ENCODE measurements around the gene SGSM2.

Gene SGSM2

DNA sequence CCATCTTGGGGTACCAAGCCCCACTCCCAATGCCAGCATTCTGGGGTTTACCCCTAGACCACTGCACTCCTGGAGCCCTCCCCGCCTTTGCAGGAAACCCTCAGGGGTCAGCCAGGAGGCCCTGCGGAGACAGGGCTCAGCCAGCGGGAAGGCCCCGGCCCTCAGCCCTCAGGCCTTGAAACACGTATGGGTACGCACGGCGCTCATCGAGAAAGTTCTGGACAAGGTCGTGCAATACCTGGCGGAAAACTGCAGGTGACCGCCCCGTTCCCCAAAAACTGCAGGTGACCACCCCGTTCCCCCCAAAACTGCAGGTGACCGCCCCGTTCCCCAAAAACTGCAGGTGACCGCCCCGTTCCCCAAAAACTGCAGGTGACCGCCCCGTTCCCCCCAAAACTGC is 24.7 kb downstream of the SGSM2 start:
- no peaks in the 10 kb centered on the region for H3K4me1 ChIP-seq (ENCODE audit: control extremely low read depth in 1 of 4, control insufficient read depth in 4 of 4, insufficient read depth in 4 of 4, low read length in 3 of 4)
- H3K9me3 ChIP-seq (ENCODE audit: control extremely low read depth in 1 of 5, control insufficient read depth in 4 of 5, insufficient read depth in 2 of 5, low read depth in 1 of 5, low read length in 4 of 5), result no peaks in the 10 kb centered on the region
- H3K4me3 ChIP-seq (ENCODE audit: control insufficient read depth in 1 of 7, extremely low read depth in 1 of 7, insufficient read depth in 4 of 7, low read depth in 2 of 7, low read length in 6 of 7), result no peak overlapping the region
- H3K36me3 ChIP-seq (ENCODE audit: control insufficient read depth in 4 of 4, insufficient read depth in 4 of 4, low read length in 3 of 4), result peaks cover 3 to 65% (median 45%) of the 10 kb centered on the region in 4 experiments
- ChIA-PET POLR2A (no interaction called here), CTCF (interaction anchor here (4.5 kb wide), 1 partner anchor 10 kb away, joined by 21 read pairs; no protein-coding TSS in a partner anchor)
- H3K27ac ChIP-seq (ENCODE audit: insufficient read depth in 1 of 2, low read depth in 1 of 2, low read length in 2 of 2, poor library complexity in 1 of 2, severe bottlenecking in 2 of 2), result no peak overlapping the region
- WGBS (ENCODE audit: insufficient coverage), result 98% methylated on average over 20 of the region's 20 CpGs
- no peak for DNase-seq
- no peaks in the 10 kb centered on the region for H3K27me3 ChIP-seq (replicated peaks in 2 of 5; ENCODE audit: control insufficient read depth in 4 of 5, insufficient read depth in 5 of 5, low read length in 4 of 5)

- WGBS (ENCODE audit: insufficient coverage), result 91% methylated on average over 17 of the region's 19 CpGs
- H3K9me3 ChIP-seq (ENCODE audit: control extremely low read depth in 1 of 5, control insufficient read depth in 4 of 5, insufficient read depth in 2 of 5, low read depth in 1 of 5, low read length in 4 of 5), result no peaks in the 10 kb centered on the region
- no peaks in the 10 kb centered on the region for H3K27me3 ChIP-seq (replicated peaks in 2 of 5; ENCODE audit: control insufficient read depth in 4 of 5, insufficient read depth in 5 of 5, low read length in 4 of 5)
- peaks cover 3 to 64% (median 46%) of the 10 kb centered on the region in 4 experiments for H3K36me3 ChIP-seq (ENCODE audit: control insufficient read depth in 4 of 4, insufficient read depth in 4 of 4, low read length in 3 of 4)
- ChIA-PET POLR2A (no interaction called here), CTCF (interaction anchor here (4.5 kb wide), 1 partner anchor 10 kb away, joined by 21 read pairs; no protein-coding TSS in a partner anchor)
- no peak for DNase-seq
- H3K4me3 ChIP-seq (ENCODE audit: control insufficient read depth in 1 of 7, extremely low read depth in 1 of 7, insufficient read depth in 4 of 7, low read depth in 2 of 7, low read length in 6 of 7), result no peak overlapping the region
- H3K4me1 ChIP-seq (ENCODE audit: control extremely low read depth in 1 of 4, control insufficient read depth in 4 of 4, insufficient read depth in 4 of 4, low read length in 3 of 4), result no peaks in the 10 kb centered on the region
- H3K27ac ChIP-seq (ENCODE audit: insufficient read depth in 1 of 2, low read depth in 1 of 2, low read length in 2 of 2, poor library complexity in 1 of 2, severe bottlenecking in 2 of 2), result no peak overlapping the region
Measured at GRCh38 chr17:2362416-2362815, 25.1 kb downstream of the SGSM2 start.

- no peaks in the 10 kb centered on the region for H3K9me3 ChIP-seq (ENCODE audit: control extremely low read depth in 1 of 5, control insufficient read depth in 4 of 5, insufficient read depth in 2 of 5, low read depth in 1 of 5, low read length in 4 of 5)
- H3K36me3 ChIP-seq (ENCODE audit: control insufficient read depth in 4 of 4, insufficient read depth in 4 of 4, low read length in 3 of 4), result peaks cover 3 to 66% (median 50%) of the 10 kb centered on the region in 4 experiments
- WGBS (ENCODE audit: insufficient coverage), result 97% methylated on average over 12 of the region's 14 CpGs
- no peak for DNase-seq
- no peaks in the 10 kb centered on the region for H3K27me3 ChIP-seq (replicated peaks in 2 of 5; ENCODE audit: control insufficient read depth in 4 of 5, insufficient read depth in 5 of 5, low read length in 4 of 5)
- H3K27ac ChIP-seq (ENCODE audit: insufficient read depth in 1 of 2, low read depth in 1 of 2, low read length in 2 of 2, poor library complexity in 1 of 2, severe bottlenecking in 2 of 2), result no peak overlapping the region
- no peak overlapping the region for H3K4me3 ChIP-seq (ENCODE audit: control insufficient read depth in 1 of 7, extremely low read depth in 1 of 7, insufficient read depth in 4 of 7, low read depth in 2 of 7, low read length in 6 of 7)
- ChIA-PET CTCF (interaction anchor here (0.8 to 4.5 kb wide), 3 partner anchors 10 to 227 kb away, joined by 3 to 21 read pairs (median 5); no protein-coding TSS in a partner anchor), POLR2A (no interaction called here)
- no peaks in the 10 kb centered on the region for H3K4me1 ChIP-seq (ENCODE audit: control extremely low read depth in 1 of 4, control insufficient read depth in 4 of 4, insufficient read depth in 4 of 4, low read length in 3 of 4)
Measured at GRCh38 chr17:2362881-2363280, 25.6 kb downstream of the SGSM2 start.

GRCh38 chr17:2363318-2363717 is 26.0 kb downstream of the SGSM2 start:
- Histone ChIP-seq H3K27me3 (replicated peaks in 2 of 5; ENCODE audit: control insufficient read depth in 4 of 5, insufficient read depth in 5 of 5, low read length in 4 of 5) (no peaks in the 10 kb centered on the region), H3K4me3 (ENCODE audit: control insufficient read depth in 1 of 7, extremely low read depth in 1 of 7, insufficient read depth in 4 of 7, low read depth in 2 of 7, low read length in 6 of 7) (no peak overlapping the region), H3K27ac (ENCODE audit: insufficient read depth in 1 of 2, low read depth in 1 of 2, low read length in 2 of 2, poor library complexity in 1 of 2, severe bottlenecking in 2 of 2) (no peak overlapping the region), H3K36me3 (ENCODE audit: control insufficient read depth in 4 of 4, insufficient read depth in 4 of 4, low read length in 3 of 4) (peaks cover 3 to 67% (median 51%) of the 10 kb centered on the region in 4 experiments), H3K9me3 (ENCODE audit: control extremely low read depth in 1 of 5, control insufficient read depth in 4 of 5, insufficient read depth in 2 of 5, low read depth in 1 of 5, low read length in 4 of 5) (no peaks in the 10 kb centered on the region), H3K4me1 (ENCODE audit: control extremely low read depth in 1 of 4, control insufficient read depth in 4 of 4, insufficient read depth in 4 of 4, low read length in 3 of 4) (no peaks in the 10 kb centered on the region)
- POLR2A ChIA-PET, result no interaction called here
- 97% methylated on average over 20 of the region's 21 CpGs for WGBS (ENCODE audit: insufficient coverage)
- DNase-seq, result no peak
- CTCF ChIA-PET, result interaction anchor here (0.8 to 4.5 kb wide), 4 partner anchors 11 to 228 kb away, joined by 3 to 21 read pairs (median 5); no protein-coding TSS in a partner anchor

DNA sequence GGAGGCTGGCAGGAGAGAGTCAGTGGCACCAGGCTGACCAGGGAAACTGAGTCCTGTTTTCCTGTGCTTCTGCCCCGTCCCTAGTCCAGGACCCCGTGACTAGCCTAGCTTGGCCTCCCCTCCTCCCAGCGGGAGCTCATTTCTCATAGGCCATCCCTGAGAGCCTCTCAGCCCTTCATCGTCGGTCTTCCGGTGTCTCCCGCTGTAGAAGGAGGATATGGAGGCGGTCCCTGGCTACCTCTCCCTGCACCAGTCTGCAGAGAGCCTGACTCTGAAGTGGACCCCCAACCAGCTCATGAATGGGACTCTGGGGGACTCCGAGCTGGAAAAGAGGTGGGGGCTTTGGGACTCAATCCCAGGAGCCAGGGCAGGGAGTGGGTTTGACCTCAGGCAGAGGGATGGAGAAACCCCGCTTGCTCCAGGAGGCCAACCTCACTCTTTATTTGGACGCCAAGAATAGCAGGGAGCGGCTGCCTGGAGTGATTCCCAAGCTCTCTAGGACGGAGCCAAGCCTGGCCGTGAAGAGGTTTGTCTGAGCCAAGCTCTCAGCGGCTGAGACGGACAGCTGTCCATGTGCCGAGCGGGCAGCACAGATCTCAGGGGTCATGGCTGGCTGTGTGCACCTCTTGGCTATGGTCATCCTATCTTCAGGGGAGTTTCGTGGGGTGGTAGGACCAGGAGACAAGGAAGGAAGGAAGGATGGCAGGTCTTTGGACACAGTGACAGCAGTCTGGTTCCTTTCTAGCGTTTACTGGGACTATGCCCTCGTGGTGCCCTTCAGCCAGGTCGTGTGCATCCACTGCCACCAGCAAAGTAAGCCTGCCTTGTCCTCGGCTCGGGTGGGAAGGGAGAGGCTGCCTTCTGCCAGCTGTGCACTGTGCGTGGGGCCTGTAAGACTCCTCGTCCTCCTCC is 26.8 kb downstream of the SGSM2 start:
- no peak overlapping the region for H3K4me3 ChIP-seq (ENCODE audit: control insufficient read depth in 1 of 7, extremely low read depth in 1 of 7, insufficient read depth in 4 of 7, low read depth in 2 of 7, low read length in 6 of 7)
- ChIA-PET CTCF (interaction anchor here (0.8 to 4.5 kb wide), 4 partner anchors 12 to 229 kb away, joined by 3 to 21 read pairs (median 5); no protein-coding TSS in a partner anchor), POLR2A (no interaction called here)
- peaks cover 3 to 69% (median 52%) of the 10 kb centered on the region in 4 experiments for H3K36me3 ChIP-seq (ENCODE audit: control insufficient read depth in 4 of 4, insufficient read depth in 4 of 4, low read length in 3 of 4)
- no peaks in the 10 kb centered on the region for H3K9me3 ChIP-seq (ENCODE audit: control extremely low read depth in 1 of 5, control insufficient read depth in 4 of 5, insufficient read depth in 2 of 5, low read depth in 1 of 5, low read length in 4 of 5)
- no peak for DNase-seq
- no peak overlapping the region for H3K27ac ChIP-seq (ENCODE audit: insufficient read depth in 1 of 2, low read depth in 1 of 2, low read length in 2 of 2, poor library complexity in 1 of 2, severe bottlenecking in 2 of 2)
- H3K4me1 ChIP-seq (ENCODE audit: control extremely low read depth in 1 of 4, control insufficient read depth in 4 of 4, insufficient read depth in 4 of 4, low read length in 3 of 4), result peaks cover 0 to 6% (median 2%) of the 10 kb centered on the region in 4 experiments
- H3K27me3 ChIP-seq (replicated peaks in 2 of 5; ENCODE audit: control insufficient read depth in 4 of 5, insufficient read depth in 5 of 5, low read length in 4 of 5), result no peaks in the 10 kb centered on the region
- WGBS (ENCODE audit: insufficient coverage), result 98% methylated on average over 21 of the region's 26 CpGs

- Histone ChIP-seq H3K36me3 (ENCODE audit: control insufficient read depth in 4 of 4, insufficient read depth in 4 of 4, low read length in 3 of 4) (peaks cover 3 to 67% (median 50%) of the 10 kb centered on the region in 4 experiments), H3K4me1 (ENCODE audit: control extremely low read depth in 1 of 4, control insufficient read depth in 4 of 4, insufficient read depth in 4 of 4, low read length in 3 of 4) (peaks cover 0 to 8% (median 2%) of the 10 kb centered on the region in 4 experiments), H3K27ac (ENCODE audit: insufficient read depth in 1 of 2, low read depth in 1 of 2, low read length in 2 of 2, poor library complexity in 1 of 2, severe bottlenecking in 2 of 2) (no peak overlapping the region), H3K27me3 (replicated peaks in 2 of 5; ENCODE audit: control insufficient read depth in 4 of 5, insufficient read depth in 5 of 5, low read length in 4 of 5) (no peaks in the 10 kb centered on the region), H3K4me3 (ENCODE audit: control insufficient read depth in 1 of 7, extremely low read depth in 1 of 7, insufficient read depth in 4 of 7, low read depth in 2 of 7, low read length in 6 of 7) (no peak overlapping the region), H3K9me3 (ENCODE audit: control extremely low read depth in 1 of 5, control insufficient read depth in 4 of 5, insufficient read depth in 2 of 5, low read depth in 1 of 5, low read length in 4 of 5) (no peaks in the 10 kb centered on the region)
- WGBS (ENCODE audit: insufficient coverage), result 89% methylated on average over 12 of the region's 12 CpGs
- CTCF ChIA-PET, result no interaction called here
- POLR2A ChIA-PET, result no interaction called here
- DNase-seq, result no peak
Measured at GRCh38 chr17:2364763-2365116, 27.4 kb downstream of the SGSM2 start.

GRCh38 chr17:2365132-2365531 is 27.8 kb downstream of the SGSM2 start:
- Histone ChIP-seq H3K36me3 (ENCODE audit: control insufficient read depth in 4 of 4, insufficient read depth in 4 of 4, low read length in 3 of 4) (peaks cover 3 to 69% (median 52%) of the 10 kb centered on the region in 4 experiments), H3K27ac (ENCODE audit: insufficient read depth in 1 of 2, low read depth in 1 of 2, low read length in 2 of 2, poor library complexity in 1 of 2, severe bottlenecking in 2 of 2) (no peak overlapping the region), H3K27me3 (replicated peaks in 2 of 5; ENCODE audit: control insufficient read depth in 4 of 5, insufficient read depth in 5 of 5, low read length in 4 of 5) (no peaks in the 10 kb centered on the region), H3K9me3 (ENCODE audit: control extremely low read depth in 1 of 5, control insufficient read depth in 4 of 5, insufficient read depth in 2 of 5, low read depth in 1 of 5, low read length in 4 of 5) (no peaks in the 10 kb centered on the region), H3K4me3 (ENCODE audit: control insufficient read depth in 1 of 7, extremely low read depth in 1 of 7, insufficient read depth in 4 of 7, low read depth in 2 of 7, low read length in 6 of 7) (no peak overlapping the region), H3K4me1 (ENCODE audit: control extremely low read depth in 1 of 4, control insufficient read depth in 4 of 4, insufficient read depth in 4 of 4, low read length in 3 of 4) (peaks cover 0 to 8% (median 2%) of the 10 kb centered on the region in 4 experiments)
- DNase-seq, result no peak
- POLR2A ChIA-PET, result no interaction called here
- CTCF ChIA-PET, result no interaction called here
- 98% methylated on average over 18 of the region's 20 CpGs for WGBS (ENCODE audit: insufficient coverage)
